GM12878 (cell line): ENCODE results near the gene NMRK2. TPM values are rescaled to one million over a fixed set of nuclear protein-coding genes. Genes with fewer than 3 reads are reported as not detected.

Experiments
- ATAC-seq: fragments of 200-7000 bp; cut with Tn5 transposase; 3 replicates; pipeline ENCODE4 v1.9.1; 2020; ENCODE audit warnings: mild to moderate bottlenecking, moderate library complexity
- BruUV-seq: library from RNA; stranded (reverse); fragments of 400-500 nt; replicated peaks from 2 replicates; lab custom pipeline; 2021; lab: Mats Ljungman, UMichigan
- CTCF ChIA-PET: fragments of 300-600 bp; sonication (Branson Sonifier 250); formaldehyde crosslinking; extraction: SDS; loops from one replicate; lab custom pipeline; 2021; ENCODE audit warnings: inconsistent platforms; lab: Yijun Ruan, JAX
- POLR2A ChIA-PET: fragments of 350-600 bp; formaldehyde crosslinking; extraction: SDS; loops from one replicate; lab custom pipeline; 2021; ENCODE audit warnings: inconsistent platforms; lab: Charles Lee
- RAD21 ChIA-PET: fragments of 300-600 bp; sonication (Branson Sonifier 250); formaldehyde crosslinking; loops from one replicate; lab custom pipeline; 2023; ENCODE audit warnings: antibody characterized with exemption; ENCODE audit not compliant: unreplicated experiment; lab: Charles Lee
- SMC1A ChIA-PET: fragments of 300-600 bp; sonication (Branson Sonifier 250); formaldehyde crosslinking; loops from one replicate; lab custom pipeline; 2023; ENCODE audit not compliant: unreplicated experiment, uncharacterized antibody; lab: Charles Lee
- DNase-seq: peaks from one replicate; pipeline ENCODE4 v3.0.0-alpha.2; 2011; ENCODE audit warnings: low read depth, low spot score
- FAIRE-seq: peaks from 3 replicates; lab custom pipeline; 2011; peaks lifted over from hg19 to GRCh38; lab: Jason Lieb, UNC
- H2AFZ ChIP-seq: 2 replicates; pipeline ENCODE4 v1.6.0; 2011; ENCODE audit warnings: low read depth, low read length, control low read depth; ENCODE audit not compliant: control insufficient read depth
- H3K27ac ChIP-seq: 2 replicates; pipeline ENCODE4 v1.5.1; 2011; ENCODE audit warnings: control low read depth; ENCODE audit not compliant: control insufficient read depth, insufficient read depth
- H3K27me3 ChIP-seq, 2 experiments: replicated peaks in 1 of 2; 2 replicates each; pipeline versions ENCODE4 v1.6.0 to v1.6.1; 2011; ENCODE audit warnings: low read length in 1 of 2; ENCODE audit not compliant: control insufficient read depth in 2 of 2, insufficient read depth in 2 of 2
- H3K36me3 ChIP-seq, 2 experiments: 2 replicates each; pipeline ENCODE4 v1.5.1; 2011; ENCODE audit warnings: low read length in 1 of 2; ENCODE audit not compliant: control insufficient read depth in 2 of 2, insufficient read depth in 2 of 2
- H3K4me1 ChIP-seq: 2 replicates; pipeline ENCODE4 v1.6.1; 2011; ENCODE audit warnings: mild to moderate bottlenecking, low read length, moderate library complexity, mixed read lengths; ENCODE audit not compliant: control insufficient read depth, insufficient read depth
- H3K4me2 ChIP-seq: 2 replicates; pipeline ENCODE4 v1.6.0; 2011; ENCODE audit warnings: control low read depth; ENCODE audit not compliant: control insufficient read depth, insufficient read depth
- H3K4me3 ChIP-seq: fragments of 200-600 bp; sonication (generic); 2 replicates; pipeline ENCODE4 v1.5.1; 2016
- H3K79me2 ChIP-seq: 2 replicates; pipeline ENCODE4 v1.6.0; 2011; ENCODE audit warnings: low read length; ENCODE audit not compliant: control insufficient read depth, insufficient read depth
- H3K9ac ChIP-seq: 2 replicates; pipeline ENCODE4 v1.8.0; 2011; ENCODE audit warnings: low read length, control low read depth, mixed read lengths; ENCODE audit not compliant: control insufficient read depth, insufficient read depth
- H3K9me3 ChIP-seq: replicated peaks from 3 replicates; pipeline ENCODE4 v1.5.1; 2011; ENCODE audit warnings: mild to moderate bottlenecking, low read length; ENCODE audit not compliant: control insufficient read depth, insufficient read depth
- H4K20me1 ChIP-seq: 2 replicates; pipeline ENCODE4 v1.6.0; 2011; ENCODE audit not compliant: control insufficient read depth, insufficient read depth
- GABPA ChIP-seq: IDR thresholded peaks from 2 replicates; pipeline ENCODE4 v1.6.1; 2014; ENCODE audit warnings: antibody characterized with exemption, low read depth, mild to moderate bottlenecking, inconsistent platforms
- MYB ChIP-seq: fragments of 150-350 bp; IDR thresholded peaks from 2 replicates; pipeline ENCODE4 v1.6.1; 2014; ENCODE audit warnings: mild to moderate bottlenecking, low read depth, low read length, borderline replicate concordance
- NR2C1 ChIP-seq: fragments of 450-650 bp; IDR thresholded peaks from 2 replicates; pipeline ENCODE4 v1.6.1; 2017; ENCODE audit warnings: antibody characterized with exemption, mild to moderate bottlenecking, moderate library complexity
- NRF1 ChIP-seq: conservative IDR thresholded peaks from 2 replicates; pipeline ENCODE4 v1.6.1; 2011; ENCODE audit warnings: mild to moderate bottlenecking, low read depth, low read length, improper control_type of control experiment
- RAD51 ChIP-seq: fragments of 450-650 bp; IDR thresholded peaks from 2 replicates; pipeline ENCODE4 v1.6.1; 2016; ENCODE audit warnings: moderate library complexity, mild to moderate bottlenecking, inconsistent platforms
- RELA ChIP-seq: fragments of 450-650 bp; IDR thresholded peaks from 2 replicates; pipeline ENCODE4 v1.8.0; 2014; ENCODE audit warnings: borderline replicate concordance; ENCODE audit not compliant: partially characterized antibody
- SUZ12 ChIP-seq: fragments of 200-600 bp; sonication (generic); IDR thresholded peaks from one replicate; pipeline ENCODE4 v1.6.1; 2018; ENCODE audit warnings: antibody characterized with exemption, mild to moderate bottlenecking; ENCODE audit not compliant: unreplicated experiment
- ZNF207 ChIP-seq: fragments of 450-650 bp; IDR thresholded peaks from 2 replicates; pipeline ENCODE4 v1.6.1; 2014; ENCODE audit warnings: antibody characterized with exemption, mild to moderate bottlenecking, borderline replicate concordance
- whole genome bisulfite sequencing: methylation state at CpG from one replicate; pipeline ENCODE4 v1.1.6; 2016; ENCODE audit warnings: low lambda C conversion rate; ENCODE audit not compliant: insufficient replicate concordance, insufficient coverage; ENCODE audit errors: missing lambda C conversion rate; 5-methylcytosine and 5-hydroxymethylcytosine counted together
- in situ Hi-C: fragments of 300-500 bp; cut with MboI; formaldehyde crosslinking; loops from 9 replicates; pipeline ENCODE4 v1.14.3; 2018; ENCODE audit warnings: mixed read lengths
- intact Hi-C: fragments of 100-400 bp; cut with micrococcal nuclease; formaldehyde crosslinking; loops from one replicate; pipeline ENCODE4 v1.14.2; 2022; ENCODE audit not compliant: unreplicated experiment
- polyA plus RNA-seq, 11 experiments: library from polyadenylated mRNA; depleted of rRNA in 4 of 11; unstranded in 6 of 11; stranded (reverse) in 5 of 11; fragments of >200 nt; fragmentation: Nextera tagmentation in 4 of 11; fragmentation: Illumina TruSeq in 1 of 11; extraction: Ambion mirVana in 4 of 11; extraction: Trizol in 1 of 11; gene quantifications; 1 replicate in 1 of 11; 2 replicates in 10 of 11; pipeline versions ENCODE4 v1.2.1 to v1.2.3, GENCODE V29; 2011 to 2016; ENCODE audit warnings: inconsistent platforms in 2 of 11, missing spikeins in 2 of 11, low read depth in 1 of 11
- total RNA-seq, 4 experiments: library from RNA; depleted of rRNA in 3 of 4; stranded (reverse); fragments of >200 nt in 3 of 4; fragmentation: Illumina TruSeq in 1 of 4; extraction: Trizol in 1 of 4; gene quantifications; 2 replicates each; pipeline versions ENCODE4 v1.2.1 to v1.2.3, GENCODE V29; 2013 to 2021

The NMRK2 gene
- total and polyA plus RNA-seq, 10 of the 15 experiments (the other 5 are each of a cell fraction or from before 2014, with no cell fraction given), result 0.14 to 0.15 TPM; not detected in 8

GRCh38 chr19:3961007-3961406, 28.1 kb downstream of the NMRK2 start:
- BruUV-seq, result no TSS peak
- Histone ChIP-seq H3K9me3 (no peaks in the 10 kb centered on the region), H3K36me3 (peaks cover 3 to 14% of the 10 kb centered on the region in 2 experiments; a peak in 3 of 4 replicates), H3K27me3 (no peaks in the 10 kb centered on the region), H3K4me2 (no peak overlapping the region), H3K9ac (no peak overlapping the region), H4K20me1 (no peaks in the 10 kb centered on the region), H3K79me2 (no peaks in the 10 kb centered on the region), H3K4me3 (no peak overlapping the region), H3K27ac (no peak overlapping the region), H2AFZ (no peak overlapping the region), H3K4me1 (no peaks in the 10 kb centered on the region)
- ChIA-PET SMC1A (interaction anchor here (1.9 kb wide), 1 partner anchor 24 kb away, joined by 4 read pairs; the partner anchor contains the start of gene EEF2), CTCF (no interaction called here), RAD21 (no interaction called here), POLR2A (no interaction called here)
- FAIRE-seq (no peak), DNase-seq (no peak), ATAC-seq (no peak)
- WGBS, result 96% methylated on average over 24 of the region's 24 CpGs
- in situ Hi-C loops (no loop called here), intact Hi-C loops (no loop called here)
- TF ChIP-seq NRF1, result no peak
- TF ChIP-seq NR2C1, result no peak
- TF ChIP-seq SUZ12, result no peak

GRCh38 chr19:3963458-3964255, 30.8 kb downstream of the NMRK2 start:
- Histone ChIP-seq H4K20me1 (no peaks in the 10 kb centered on the region), H3K4me2 (no peak overlapping the region), H3K27me3 (no peaks in the 10 kb centered on the region), H3K4me1 (no peaks in the 10 kb centered on the region; the same call in 1 of the 2 replicates), H2AFZ (no peak overlapping the region), H3K9me3 (no peaks in the 10 kb centered on the region), H3K9ac (no peak overlapping the region), H3K4me3 (no peak overlapping the region), H3K27ac (no peak overlapping the region), H3K79me2 (no peaks in the 10 kb centered on the region; the same call in 1 of the 2 replicates), H3K36me3 (peaks cover 3 to 11% of the 10 kb centered on the region in 2 experiments; a peak in 3 of 4 replicates)
- in situ Hi-C loops (no loop called here), intact Hi-C loops (no loop called here)
- ChIA-PET RAD21 (no interaction called here), CTCF (no interaction called here), POLR2A (interaction anchor here (0.6 kb wide), 1 partner anchor 24 kb away, joined by 6 read pairs; no protein-coding TSS in a partner anchor), SMC1A (no interaction called here)
- DNase-seq (no peak), FAIRE-seq (no peak), ATAC-seq (no peak)
- no TSS peak for BruUV-seq
- TF ChIP-seq RAD51 (no peak), GABPA (no peak), ZNF207 (no peak), RELA (no peak), MYB (no peak)
- WGBS, result 94% methylated on average over 35 of the region's 35 CpGs
